Vagina (tissue), 2 donors: ENCODE results near the gene PPT2. TPM values are rescaled to one million over a fixed set of nuclear protein-coding genes. Genes with fewer than 3 reads are reported as not detected.
"Not testable (repeated sequence)": the region's sequence is repeated elsewhere in the genome, so short reads cannot be mapped to it uniquely, and the experiment has no call there.

Experiments used
- DNase-seq, 2 donors: peaks; one replicate each; pipeline ENCODE4 v3.0.0-alpha.2; 2017; ENCODE audit errors: extremely low spot score in 2 of 2
- H3K27ac ChIP-seq: fragments of 200-600 bp; sonication (generic); one replicate; pipeline ENCODE4 v1.5.1; 2019
- H3K27me3 ChIP-seq: fragments of 200-600 bp; sonication (generic); one replicate; pipeline ENCODE4 v1.5.1; 2019
- H3K36me3 ChIP-seq, 2 donors: fragments of 200-600 bp; sonication (generic); one replicate each; pipeline ENCODE4 v1.5.1; 2017 to 2019
- H3K4me1 ChIP-seq: fragments of 200-600 bp; sonication (generic); one replicate; pipeline ENCODE4 v1.5.1; 2019
- H3K4me3 ChIP-seq, 2 donors: fragments of 200-600 bp; sonication (generic); 1 replicate in 1 of 2; 2 replicates in 1 of 2; pipeline ENCODE4 v1.5.1; 2016 to 2019
- H3K9me3 ChIP-seq: fragments of 200-600 bp; sonication (generic); one replicate; pipeline ENCODE4 v1.5.1; 2019
- POLR2A ChIP-seq, 2 donors: fragments of 450-650 bp; IDR thresholded peaks; one replicate each; pipeline ENCODE4 v1.6.1; 2017; ENCODE audit warnings: antibody characterized with exemption in 2 of 2, mild to moderate bottlenecking in 2 of 2, moderate library complexity in 2 of 2
- POLR2AphosphoS5 ChIP-seq, 2 donors: sonication (generic); formaldehyde crosslinking; IDR thresholded peaks; one replicate each; pipeline ENCODE4 v1.9.0; 2017; ENCODE audit warnings: antibody characterized with exemption in 2 of 2, mild to moderate bottlenecking in 2 of 2, low read depth in 1 of 2; ENCODE audit not compliant: insufficient read depth in 1 of 2
- intact Hi-C: fragments of 100-400 bp; cut with DNase I; formaldehyde crosslinking; loops from one replicate; pipeline ENCODE4 v1.15.1; 2023
- total RNA-seq: library from RNA; depleted of rRNA; stranded (reverse); fragments of >200 nt; gene quantifications from one replicate; pipeline ENCODE4 v1.2.3, GENCODE V29; 2016
- TF ChIP-seq, protein P1 (sequence below), 3 experiments: fragments of 450-650 bp in 2 of 3; fragments of 200-600 bp in 1 of 3; sonication (generic) in 1 of 3; IDR thresholded peaks; one replicate each; pipeline ENCODE4 v1.5.1; 2017 to 2019; ENCODE audit warnings: antibody characterized with exemption in 3 of 3, mild to moderate bottlenecking in 2 of 3, moderate library complexity in 2 of 3

Gene PPT2
- total RNA-seq, 1 donor from 2014 or later = 31.9 TPM

DNA sequence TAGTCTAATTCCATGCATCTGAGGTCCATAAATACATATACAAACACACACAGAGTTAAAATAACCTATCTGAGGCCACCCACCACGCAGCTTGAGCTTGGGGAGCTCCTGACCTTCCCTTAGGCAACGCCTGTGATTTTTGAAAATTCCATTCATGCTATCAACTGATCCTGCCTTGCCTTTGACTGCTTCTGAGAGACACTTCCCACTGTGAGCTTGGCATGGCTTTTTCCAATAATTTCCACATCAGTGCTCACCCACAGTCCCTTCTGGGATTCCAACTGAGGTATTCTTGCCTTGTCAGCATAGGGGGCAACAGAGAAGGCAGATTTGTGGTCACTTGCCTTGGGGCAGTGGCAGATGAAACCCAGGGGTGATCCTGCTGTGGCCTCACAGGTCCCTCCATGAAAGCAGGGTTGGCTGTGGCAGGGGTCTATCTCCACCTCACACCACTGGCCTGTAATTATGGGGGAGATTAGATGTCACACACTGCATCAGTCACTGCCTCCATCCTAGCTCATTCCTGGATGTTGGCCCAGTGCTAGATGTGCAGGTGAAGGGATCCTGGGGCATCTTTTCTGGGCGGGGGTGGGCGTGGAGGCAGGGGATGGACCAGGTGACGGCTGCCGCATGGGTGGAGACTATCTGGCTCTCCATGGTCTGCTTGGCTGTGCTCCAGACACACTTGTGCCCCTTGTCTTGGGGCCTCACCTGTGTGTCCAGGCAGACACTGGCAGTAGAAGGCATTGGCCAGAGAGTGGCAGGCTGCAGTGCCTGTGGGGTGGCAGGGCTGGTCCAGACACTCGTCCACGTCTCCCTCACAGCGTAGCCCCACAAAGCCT is 49.7 kb downstream of the PPT2 start:
- no peak for DNase-seq
- intact Hi-C loops = no loop called here
- Histone ChIP-seq H3K9me3 (no peaks in the 10 kb centered on the region), H3K36me3 (no peaks in the 10 kb centered on the region), H3K4me3 (no peak overlapping the region), H3K27ac (no peak overlapping the region), H3K4me1 (no peaks in the 10 kb centered on the region), H3K27me3 (no peaks in the 10 kb centered on the region)
- TF ChIP-seq, protein P1, sequence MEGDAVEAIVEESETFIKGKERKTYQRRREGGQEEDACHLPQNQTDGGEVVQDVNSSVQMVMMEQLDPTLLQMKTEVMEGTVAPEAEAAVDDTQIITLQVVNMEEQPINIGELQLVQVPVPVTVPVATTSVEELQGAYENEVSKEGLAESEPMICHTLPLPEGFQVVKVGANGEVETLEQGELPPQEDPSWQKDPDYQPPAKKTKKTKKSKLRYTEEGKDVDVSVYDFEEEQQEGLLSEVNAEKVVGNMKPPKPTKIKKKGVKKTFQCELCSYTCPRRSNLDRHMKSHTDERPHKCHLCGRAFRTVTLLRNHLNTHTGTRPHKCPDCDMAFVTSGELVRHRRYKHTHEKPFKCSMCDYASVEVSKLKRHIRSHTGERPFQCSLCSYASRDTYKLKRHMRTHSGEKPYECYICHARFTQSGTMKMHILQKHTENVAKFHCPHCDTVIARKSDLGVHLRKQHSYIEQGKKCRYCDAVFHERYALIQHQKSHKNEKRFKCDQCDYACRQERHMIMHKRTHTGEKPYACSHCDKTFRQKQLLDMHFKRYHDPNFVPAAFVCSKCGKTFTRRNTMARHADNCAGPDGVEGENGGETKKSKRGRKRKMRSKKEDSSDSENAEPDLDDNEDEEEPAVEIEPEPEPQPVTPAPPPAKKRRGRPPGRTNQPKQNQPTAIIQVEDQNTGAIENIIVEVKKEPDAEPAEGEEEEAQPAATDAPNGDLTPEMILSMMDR (IDR thresholded peaks at IDR 0.05) = no peak
- TF ChIP-seq POLR2AphosphoS5 (IDR thresholded peaks at IDR 0.05; ENCODE audit: insufficient read depth in 1 of 2, low read depth in 1 of 2) (no peak), POLR2A (IDR thresholded peaks at IDR 0.05) (no peak)

- Histone ChIP-seq H3K4me3 (no peak overlapping the region), H3K36me3 (no peaks in the 10 kb centered on the region), H3K9me3 (no peaks in the 10 kb centered on the region), H3K4me1 (no peaks in the 10 kb centered on the region), H3K27me3 (no peaks in the 10 kb centered on the region), H3K27ac (no peak overlapping the region)
- no peak for TF ChIP-seq POLR2A (IDR thresholded peaks at IDR 0.05)
- TF ChIP-seq, protein P1 (IDR thresholded peaks at IDR 0.05) = no peak
- TF ChIP-seq POLR2AphosphoS5 (IDR thresholded peaks at IDR 0.05; ENCODE audit: insufficient read depth in 1 of 2, low read depth in 1 of 2) = no peak
- intact Hi-C loops = no loop called here
- no peak for DNase-seq
Measured at GRCh38 chr6:32204268-32204715, 50.4 kb downstream of the PPT2 start.

- intact Hi-C loops = no loop called here
- no peak overlapping the region for H3K4me3 ChIP-seq
- no peak for DNase-seq
- H3K9me3 ChIP-seq = no peaks in the 10 kb centered on the region
- no peak overlapping the region for H3K27ac ChIP-seq
- H3K36me3 ChIP-seq = no peaks in the 10 kb centered on the region
- H3K4me1 ChIP-seq = no peaks in the 10 kb centered on the region
- no peaks in the 10 kb centered on the region for H3K27me3 ChIP-seq
- TF ChIP-seq, protein P1 (IDR thresholded peaks at IDR 0.05) = no peak
- TF ChIP-seq POLR2AphosphoS5 (IDR thresholded peaks at IDR 0.05; ENCODE audit: insufficient read depth in 1 of 2, low read depth in 1 of 2) (no peak), POLR2A (IDR thresholded peaks at IDR 0.05) (no peak)
Measured at GRCh38 chr6:32208996-32209395, 55.1 kb downstream of the PPT2 start.

DNA sequence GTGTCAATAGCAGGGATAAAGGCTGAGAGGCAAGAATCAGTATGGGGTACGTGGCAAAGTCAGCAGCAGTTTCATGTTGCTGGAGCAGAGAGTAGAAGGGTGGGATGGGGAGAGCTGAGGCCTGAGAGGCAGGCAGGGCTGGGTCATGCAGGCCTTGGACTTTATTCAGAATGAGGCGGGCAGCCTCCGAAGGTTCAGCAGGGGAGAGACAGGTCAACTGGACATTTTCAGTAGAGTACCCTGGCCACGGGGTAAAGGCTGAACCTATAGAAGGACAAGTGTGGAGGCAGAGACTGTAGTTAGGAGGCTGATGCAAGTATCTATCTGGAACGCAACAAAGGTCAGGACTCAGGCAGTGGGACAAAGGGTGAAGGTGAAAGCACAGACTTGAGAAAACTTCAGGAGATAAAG is 56.3 kb downstream of the PPT2 start:
- Histone ChIP-seq H3K36me3 (no peaks in the 10 kb centered on the region), H3K27ac (no peak overlapping the region), H3K4me3 (no peak overlapping the region), H3K4me1 (no peaks in the 10 kb centered on the region), H3K27me3 (no peaks in the 10 kb centered on the region), H3K9me3 (no peaks in the 10 kb centered on the region)
- no peak for DNase-seq
- TF ChIP-seq POLR2A (IDR thresholded peaks at IDR 0.05) (no peak), POLR2AphosphoS5 (IDR thresholded peaks at IDR 0.05; ENCODE audit: insufficient read depth in 1 of 2, low read depth in 1 of 2) (no peak)
- TF ChIP-seq, protein P1 (IDR thresholded peaks at IDR 0.05) = no peak
- intact Hi-C loops = no loop called here

DNA sequence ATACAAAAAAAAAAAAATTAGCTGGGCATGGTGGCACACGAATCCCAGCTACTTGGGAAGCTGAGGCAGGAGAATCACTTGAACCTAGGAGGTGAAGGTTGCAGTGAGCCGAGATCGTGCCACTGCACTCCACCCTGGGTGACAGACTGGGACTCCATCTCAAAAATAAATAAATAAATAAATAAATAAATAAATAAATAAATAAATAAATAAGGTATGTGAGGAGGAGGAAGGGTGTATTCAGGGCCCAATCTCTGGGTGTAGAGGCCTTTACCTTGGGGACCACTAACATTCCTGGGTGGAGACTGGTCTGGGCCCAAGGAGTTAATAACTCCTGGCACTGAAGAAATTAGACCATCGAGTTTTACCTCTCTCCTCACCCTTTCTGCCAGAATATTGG is 57.5 kb downstream of the PPT2 start:
- H3K36me3 ChIP-seq, H3K4me3 ChIP-seq, H3K4me1 ChIP-seq, intact Hi-C loops, DNase-seq, H3K27me3 ChIP-seq, H3K9me3 ChIP-seq, H3K27ac ChIP-seq: not testable (repeated sequence)
